C4-2B (cell line): Measurements from ENCODE around the gene CC2D1A.
A peak's percentile ranks its signal among the peaks of the same experiment; 100 is the strongest.

Experiments used
- H3K27ac ChIP-seq: fragments of 450-650 bp; 2 replicates; pipeline ENCODE4 v1.5.1; 2017
- CTCF ChIP-seq: fragments of 450-650 bp; conservative IDR thresholded peaks from 2 replicates; pipeline ENCODE4 v1.5.1; 2017; ENCODE audit warnings: mild to moderate bottlenecking
- ZFX ChIP-seq: fragments of 450-650 bp; IDR thresholded peaks from 2 replicates; pipeline ENCODE4 v1.6.1; 2017

CC2D1A gene

GRCh38 chr19:13951799-13952153, 45.8 kb downstream of the CC2D1A start:
- no peak for TF ChIP-seq CTCF
- TF ChIP-seq ZFX = no peak
- no peak overlapping the region; the same call in 1 of the 2 replicates for H3K27ac ChIP-seq

- peak within 1 kb of the TSS; percentile 69 for H3K27ac ChIP-seq
- TF ChIP-seq CTCF = no peak
Observed at GRCh38 chr19:13952154-13952930, 46.3 kb downstream of the CC2D1A start, which contains the start of gene DCAF15. Gene DCAF15 (plus strand): TSS chr19:13952509. CDS start chr19:13952513, 4 bp downstream.

GRCh38 chr19:13952931-13953531, 47.0 kb downstream of the CC2D1A start:
- peak overlapping the region; percentile 69 for H3K27ac ChIP-seq
- TF ChIP-seq ZFX = no peak
- no peak for TF ChIP-seq CTCF

- no peak for TF ChIP-seq CTCF
- no peak overlapping the region for H3K27ac ChIP-seq
Observed at GRCh38 chr19:13954185-13954584, 48.2 kb downstream of the CC2D1A start.

- TF ChIP-seq ZFX = no peak
- no peak for TF ChIP-seq CTCF
Observed at GRCh38 chr19:13955662-13956364, 49.8 kb downstream of the CC2D1A start.

GRCh38 chr19:13956365-13956744, 50.4 kb downstream of the CC2D1A start:
- no peak for TF ChIP-seq CTCF
- TF ChIP-seq ZFX = no peak
- H3K27ac ChIP-seq = no peak overlapping the region

More at GRCh38 chr19:13955662-13956364, 49.8 kb downstream of the CC2D1A start:
- no peak overlapping the region for H3K27ac ChIP-seq

- H3K27ac ChIP-seq = no peak overlapping the region
- TF ChIP-seq CTCF (no peak), ZFX (no peak)
Observed at GRCh38 chr19:13957051-13957450, 51.0 kb downstream of the CC2D1A start.
